Activated naive CD4-positive, alpha-beta T cell treated with anti-CD3 and anti-CD28 coated beads, Interleukin-2, amount 50 U/mL, for 72 hours (primary cell): Measurements from ENCODE around the gene CDC73. TPM values are rescaled to one million over a fixed set of nuclear protein-coding genes. Genes with fewer than 3 reads are reported as not detected.
"Not testable (repeated sequence)": the region's sequence is repeated elsewhere in the genome, so short reads cannot be mapped to it uniquely, and the experiment has no call there.

Experiments
- ATAC-seq, 2 donors: fragments of 150-1000 bp; cut with Tn5 transposase; 2 replicates each; pipeline ENCODE4 v1.10.0; 2021; ENCODE audit warnings: mild to moderate bottlenecking in 2 of 2, moderate library complexity in 2 of 2
- DNase-seq, 2 donors: peaks; one replicate each; pipeline ENCODE4 v3.0.0; 2021 to 2022; ENCODE audit warnings: low spot score in 2 of 2
- H3K27ac Mint-ChIP-seq, 2 donors: one replicate each; pipeline ENCODE4 v1.8.0; 2022; ENCODE audit warnings: mild to moderate bottlenecking in 2 of 2, mixed read lengths in 2 of 2
- H3K36me3 Mint-ChIP-seq, 2 donors: one replicate each; pipeline ENCODE4 v1.8.0; 2022; ENCODE audit warnings: mixed read lengths in 2 of 2
- H3K9me3 Mint-ChIP-seq, 2 donors: one replicate each; pipeline ENCODE4 v1.8.0; 2022; ENCODE audit warnings: mixed read lengths in 2 of 2
- total RNA-seq, 2 donors: library from RNA; stranded (reverse); gene quantifications; one replicate each; pipeline ENCODE4 v1.2.3, GENCODE V29; 2022

The CDC73 gene
- total RNA-seq, 2 donors from 2014 or later: 36.0 to 56.4 TPM

GRCh38 chr1:193188915-193189314 lies 67.1 kb downstream of the CDC73 start:
- ATAC-seq, H3K27ac Mint-ChIP-seq, DNase-seq, H3K9me3 Mint-ChIP-seq: not testable (repeated sequence)
- H3K36me3 Mint-ChIP-seq: peaks cover 0 to 20% of the 10 kb centered on the region in 2 donors

DNA sequence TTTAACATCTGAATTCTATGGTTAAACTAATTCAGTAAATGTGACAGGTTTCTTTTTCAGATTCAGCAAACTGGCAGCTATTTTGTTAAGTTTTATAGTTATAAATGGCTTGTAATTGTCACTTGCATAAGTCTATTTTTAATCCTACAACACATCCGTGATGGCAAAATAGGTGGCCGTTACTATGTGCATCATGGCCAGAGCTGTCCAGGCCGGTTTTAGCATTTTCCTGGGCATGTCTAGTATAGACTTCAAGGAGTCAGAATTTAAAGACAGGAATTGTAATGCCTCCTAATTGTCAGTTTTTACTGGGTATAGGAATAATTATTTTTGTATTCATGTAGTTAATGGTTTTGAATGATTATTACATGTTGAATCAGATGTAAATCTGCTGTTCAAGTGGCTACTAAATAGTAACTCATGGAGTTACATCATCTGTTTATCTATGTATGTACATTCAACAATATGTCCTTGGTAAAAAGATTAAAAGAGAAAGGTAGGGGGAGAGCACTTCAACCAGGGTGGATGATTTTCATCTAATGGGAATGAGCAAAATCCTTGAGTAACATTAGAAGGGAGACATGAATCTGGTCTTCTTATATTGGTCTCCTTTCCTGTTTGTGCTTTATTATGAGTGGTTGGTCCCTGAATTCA lies 67.7 kb downstream of the CDC73 start:
- H3K27ac Mint-ChIP-seq: peak overlapping the region in 1 of 2 donors; percentile 4
- DNase-seq (no peak), ATAC-seq (no peak)
- H3K36me3 Mint-ChIP-seq: peaks cover 0 to 20% of the 10 kb centered on the region in 2 donors
- peaks cover 0 to 4% of the 10 kb centered on the region in 2 donors for H3K9me3 Mint-ChIP-seq

- no peak for ATAC-seq
- no peak overlapping the region for H3K27ac Mint-ChIP-seq
- no peak for DNase-seq
- H3K36me3 Mint-ChIP-seq: peaks cover 0 to 24% of the 10 kb centered on the region in 2 donors
- peaks cover 0 to 4% of the 10 kb centered on the region in 2 donors for H3K9me3 Mint-ChIP-seq
These were observed 68.4 kb downstream of the CDC73 start for GRCh38 chr1:193190096-193190744.

- no peak for ATAC-seq
- peaks cover 0 to 4% of the 10 kb centered on the region in 2 donors for H3K9me3 Mint-ChIP-seq
- H3K36me3 Mint-ChIP-seq: peaks cover 0 to 29% of the 10 kb centered on the region in 2 donors
These were observed 70.8 kb downstream of the CDC73 start for GRCh38 chr1:193192586-193192985.

DNA sequence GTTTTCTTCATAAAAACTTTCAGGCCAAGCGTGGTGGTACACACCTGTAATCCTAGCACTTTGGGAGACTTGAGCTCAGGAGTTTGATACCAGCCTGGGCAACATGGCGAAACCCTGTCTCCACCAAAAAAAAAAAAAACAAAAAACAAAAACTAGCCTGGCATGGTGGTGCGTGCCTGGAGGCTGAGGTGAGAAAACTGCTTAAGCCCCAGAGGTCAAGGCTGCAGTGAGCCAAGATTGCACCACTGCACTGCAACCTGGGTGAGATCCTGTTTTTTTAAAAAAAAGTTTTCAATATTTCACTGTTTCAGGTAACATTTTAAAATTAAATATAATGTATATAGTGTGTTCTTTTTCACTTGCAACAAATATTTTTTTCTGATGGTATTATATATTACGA lies 78.1 kb downstream of the CDC73 start:
- no peaks in the 10 kb centered on the region for H3K9me3 Mint-ChIP-seq
- no peak overlapping the region for H3K27ac Mint-ChIP-seq
- no peak for DNase-seq
- ATAC-seq: no peak
- H3K36me3 Mint-ChIP-seq: peaks cover 13 to 27% of the 10 kb centered on the region in 2 donors

More at GRCh38 chr1:193192586-193192985, 70.8 kb downstream of the CDC73 start:
- H3K27ac Mint-ChIP-seq: no peak overlapping the region
- DNase-seq: no peak

- peak overlapping the region in 1 of 2 donors; percentile 38 for H3K27ac Mint-ChIP-seq
- ATAC-seq: no peak
- no peak for DNase-seq
- H3K9me3 Mint-ChIP-seq: no peaks in the 10 kb centered on the region
- peaks cover 19 to 30% of the 10 kb centered on the region in 2 donors for H3K36me3 Mint-ChIP-seq
These were observed 79.2 kb downstream of the CDC73 start for GRCh38 chr1:193201021-193201420.

DNA sequence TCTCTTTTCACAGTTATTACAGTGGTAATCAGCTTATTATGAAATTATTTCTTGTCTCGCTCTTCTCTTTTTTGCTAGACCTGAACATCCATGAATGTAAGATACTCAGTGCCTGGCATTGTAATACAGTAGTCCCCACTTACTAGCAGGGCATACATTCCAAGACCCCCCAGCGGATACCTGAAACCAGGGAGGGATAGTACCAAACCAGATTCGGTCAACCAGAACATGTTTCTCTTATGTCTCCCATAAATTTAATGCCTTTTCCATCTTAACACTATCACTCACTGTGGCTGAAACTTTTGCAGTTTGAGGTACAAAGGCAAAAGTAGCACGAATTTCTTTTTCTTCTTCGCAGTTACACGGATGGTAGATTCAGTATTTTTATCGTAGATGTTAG lies 89.2 kb downstream of the CDC73 start:
- H3K27ac Mint-ChIP-seq: no peak overlapping the region

GRCh38 chr1:193211539-193211938 lies 89.7 kb downstream of the CDC73 start:
- DNase-seq (no peak), ATAC-seq (peak; percentile 41 to 72)
- Mint-ChIP-seq H3K9me3 (peaks cover 0 to 4% of the 10 kb centered on the region in 2 donors), H3K27ac (no peak overlapping the region), H3K36me3 (peaks cover 40 to 61% of the 10 kb centered on the region in 2 donors)

More for the DNA sequence above, 89.2 kb downstream of the CDC73 start:
- peaks cover 0 to 4% of the 10 kb centered on the region in 2 donors for H3K9me3 Mint-ChIP-seq
- no peak for ATAC-seq
- peaks cover 40 to 61% of the 10 kb centered on the region in 2 donors for H3K36me3 Mint-ChIP-seq
- DNase-seq: no peak

DNA sequence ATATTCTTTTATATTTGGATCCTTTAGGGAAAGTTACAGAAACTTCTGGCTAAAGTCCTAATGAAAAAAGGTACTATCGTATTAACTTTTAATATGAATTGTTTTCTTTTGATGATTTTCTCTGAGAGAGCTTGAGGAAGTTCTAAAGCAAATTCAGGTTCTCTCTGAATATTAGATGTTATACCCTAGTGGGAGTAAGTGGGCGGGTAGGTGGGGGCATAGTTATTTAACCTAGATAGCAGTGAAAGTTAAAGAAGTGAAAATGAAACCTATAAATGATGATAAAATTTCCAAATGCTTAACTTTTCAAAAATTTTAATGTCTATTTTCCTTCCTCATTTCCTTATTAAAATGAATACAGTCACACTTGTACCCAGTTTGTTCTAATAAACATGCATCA lies 90.8 kb downstream of the CDC73 start:
- Mint-ChIP-seq H3K9me3 (no peaks in the 10 kb centered on the region), H3K36me3 (peaks cover 29 to 54% of the 10 kb centered on the region in 2 donors), H3K27ac (no peak overlapping the region)
- ATAC-seq (no peak), DNase-seq (no peak)

DNA sequence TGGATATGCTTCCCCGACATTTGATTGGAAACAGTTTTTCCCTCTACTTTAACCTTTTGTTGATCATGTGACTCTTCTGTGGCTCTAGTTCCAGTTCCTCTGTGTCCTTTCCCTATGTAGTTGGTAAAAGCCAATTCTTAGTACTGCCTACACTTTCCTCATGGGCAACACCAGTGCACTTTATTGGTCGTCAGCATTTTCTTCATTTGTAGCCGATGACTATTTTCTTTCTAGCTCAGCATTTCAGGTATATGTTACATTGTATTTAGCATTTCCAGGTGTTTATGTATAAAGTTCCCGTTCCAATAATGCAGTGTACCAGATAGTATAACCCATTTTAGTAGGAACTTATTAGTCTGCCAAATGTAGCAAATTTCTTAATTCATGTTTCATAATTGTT lies 92.2 kb downstream of the CDC73 start:
- H3K36me3 Mint-ChIP-seq: peaks cover 33 to 53% of the 10 kb centered on the region in 2 donors
- no peak for ATAC-seq

GRCh38 chr1:193216920-193217319 lies 95.1 kb downstream of the CDC73 start:
- DNase-seq (no peak), ATAC-seq (no peak)
- no peak overlapping the region for H3K27ac Mint-ChIP-seq
- H3K36me3 Mint-ChIP-seq: peaks cover 26 to 45% of the 10 kb centered on the region in 2 donors
- H3K9me3 Mint-ChIP-seq: peaks cover 0 to 4% of the 10 kb centered on the region in 2 donors

More for the DNA sequence above, 92.2 kb downstream of the CDC73 start:
- no peak for DNase-seq
- Mint-ChIP-seq H3K27ac (peak overlapping the region in 1 of 2 donors; percentile 36), H3K9me3 (no peaks in the 10 kb centered on the region)

GRCh38 chr1:193219391-193219790 lies 97.6 kb downstream of the CDC73 start:
- H3K9me3 Mint-ChIP-seq: peaks cover 0 to 4% of the 10 kb centered on the region in 2 donors
- no peak overlapping the region for H3K27ac Mint-ChIP-seq
- DNase-seq (no peak), ATAC-seq (no peak)
- H3K36me3 Mint-ChIP-seq: peaks cover 20 to 28% of the 10 kb centered on the region in 2 donors

DNA sequence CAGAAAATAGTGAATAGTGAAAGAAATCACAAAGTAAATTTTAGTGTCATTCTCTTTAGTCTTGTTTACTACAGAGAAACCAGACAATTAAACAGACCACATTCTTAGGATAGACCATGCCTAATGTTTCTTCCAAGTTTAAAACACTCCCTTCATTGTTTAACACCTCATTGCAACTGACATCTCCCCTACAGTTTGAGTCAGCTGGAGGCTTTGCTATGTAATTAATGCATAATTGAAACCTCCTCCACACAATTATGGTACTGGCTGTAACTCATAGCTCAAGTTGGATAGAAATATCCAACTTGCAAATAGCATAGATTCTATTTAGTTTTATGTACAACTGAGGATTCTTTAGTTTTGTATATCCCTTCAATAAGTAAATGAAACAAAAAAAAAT lies 99.8 kb downstream of the CDC73 start:
- ATAC-seq (no peak), DNase-seq (no peak)
- H3K36me3 Mint-ChIP-seq: peaks cover 10 to 33% of the 10 kb centered on the region in 2 donors
- H3K9me3 Mint-ChIP-seq: peaks cover 0 to 4% of the 10 kb centered on the region in 2 donors
- H3K27ac Mint-ChIP-seq: peak overlapping the region in 1 of 2 donors; percentile 62

- Mint-ChIP-seq H3K27ac (no peak overlapping the region), H3K36me3 (peaks cover 10 to 38% of the 10 kb centered on the region in 2 donors), H3K9me3 (peaks cover 0 to 4% of the 10 kb centered on the region in 2 donors)
- no peak for ATAC-seq
- DNase-seq: no peak
These were observed 100.3 kb downstream of the CDC73 start for GRCh38 chr1:193222056-193222615.

DNA sequence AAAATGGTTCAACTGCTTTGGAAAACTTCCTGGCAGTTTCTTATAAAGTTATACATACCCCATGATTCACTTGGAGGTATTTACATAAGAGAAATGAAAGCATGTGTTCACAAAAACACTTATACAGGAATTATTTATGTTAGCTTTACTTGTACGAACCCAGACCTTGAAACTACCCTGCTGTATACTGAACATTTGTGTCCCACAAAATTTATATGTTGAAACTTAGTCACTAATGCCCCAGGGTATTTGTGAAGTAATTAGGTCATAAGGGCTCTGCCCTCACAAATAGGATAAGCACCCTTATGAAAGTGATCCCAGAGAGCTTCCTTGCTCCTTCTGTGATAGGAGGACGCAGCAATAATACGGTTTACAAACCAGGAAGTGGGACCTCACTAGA lies 107.3 kb downstream of the CDC73 start:
- peaks cover 0 to 24% of the 10 kb centered on the region in 2 donors for H3K36me3 Mint-ChIP-seq
- H3K9me3 Mint-ChIP-seq: no peaks in the 10 kb centered on the region
- no peak overlapping the region for H3K27ac Mint-ChIP-seq
- DNase-seq: no peak
- ATAC-seq: no peak

DNA sequence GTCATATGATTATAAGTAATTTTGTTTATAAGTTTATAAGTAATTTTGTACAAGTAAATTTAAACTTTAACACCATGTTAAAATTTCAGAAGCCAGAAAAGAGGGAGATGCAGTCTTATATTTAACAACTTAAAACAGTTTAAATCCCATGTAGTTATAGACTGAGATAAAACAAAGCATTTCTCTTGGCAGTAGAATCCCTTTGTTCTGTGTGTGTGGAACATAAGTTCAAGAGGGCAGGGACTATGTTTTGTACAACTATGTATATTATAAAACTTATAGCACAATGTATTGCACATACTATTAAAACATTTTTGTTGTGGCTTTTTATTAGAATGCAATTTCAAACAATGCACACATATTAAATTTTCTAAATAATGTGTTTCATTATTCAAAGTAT lies 109.3 kb downstream of the CDC73 start:
- not testable (repeated sequence) for ATAC-seq, DNase-seq
- peaks cover 0 to 11% of the 10 kb centered on the region in 2 donors for H3K36me3 Mint-ChIP-seq

DNA sequence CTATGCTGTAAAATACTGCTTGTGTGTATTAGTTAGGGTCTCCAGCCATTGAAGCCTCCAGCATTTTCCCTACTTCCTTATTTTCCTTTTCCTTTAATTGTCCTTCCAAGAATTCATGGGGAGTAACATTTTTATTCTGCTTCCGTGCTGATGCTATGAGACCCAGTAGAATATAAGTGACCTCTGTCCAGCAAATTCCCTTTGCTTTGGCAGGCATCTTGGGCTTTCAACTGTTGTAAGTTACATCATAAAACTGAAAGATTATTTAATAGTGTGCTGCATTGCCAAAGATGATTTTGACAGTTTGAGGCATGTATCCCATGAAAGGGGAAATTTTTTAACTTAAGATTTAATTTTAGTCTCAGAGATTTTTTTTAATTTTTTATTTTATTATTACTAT lies 112.7 kb downstream of the CDC73 start:
- Mint-ChIP-seq H3K9me3 (no peaks in the 10 kb centered on the region), H3K36me3 (peaks cover 6 to 13% of the 10 kb centered on the region in 2 donors), H3K27ac (no peak overlapping the region)
- ATAC-seq (no peak), DNase-seq (no peak)

More for the DNA sequence above, 109.3 kb downstream of the CDC73 start:
- not testable (repeated sequence) for H3K27ac Mint-ChIP-seq, H3K9me3 Mint-ChIP-seq
